ENCODE results near the gene ELN.

DNA sequence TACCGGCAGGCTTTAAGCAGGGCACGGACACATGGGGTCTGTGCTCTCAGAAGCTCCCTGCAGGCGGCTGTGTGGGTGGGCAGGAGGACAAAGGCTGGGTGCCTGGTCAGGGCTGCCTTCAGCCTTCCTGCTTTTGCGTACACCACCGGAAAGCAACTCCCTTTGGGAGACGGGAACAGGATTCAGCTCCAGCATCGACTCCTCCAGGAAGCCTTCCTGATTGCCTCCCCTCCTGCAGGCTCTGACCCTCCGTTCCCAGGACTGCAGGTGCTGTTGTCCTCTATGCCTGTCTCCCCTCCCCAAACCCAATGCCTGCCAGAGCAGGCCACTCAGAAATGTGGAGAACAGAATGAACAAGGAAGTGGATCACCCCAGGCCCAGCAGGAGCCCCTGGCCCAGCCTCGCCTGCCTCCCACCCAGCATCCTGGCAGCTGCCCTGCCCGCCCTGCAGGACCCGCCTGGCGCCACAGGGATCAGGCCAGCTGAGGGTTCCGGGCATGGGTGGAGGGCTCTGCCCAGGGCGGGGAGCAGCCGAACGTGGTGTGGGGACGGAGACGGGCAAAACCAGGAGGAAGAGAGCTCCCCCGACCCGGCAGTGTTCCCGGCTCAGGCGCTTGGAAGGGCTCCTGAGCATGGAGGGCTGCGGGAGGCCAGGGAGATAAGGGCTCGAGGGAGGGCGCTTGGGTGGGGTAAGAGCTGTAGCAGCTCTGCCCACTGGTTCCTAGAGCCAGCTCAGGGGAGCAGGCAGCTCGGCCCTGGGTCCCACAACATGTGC is 6.2 kb upstream of the ELN start:
- no peak for TF ChIP-seq EZH2 (IDR thresholded peaks at IDR 0.05; ENCODE audit: low read length, missing control alignments)
- TF ChIP-seq, protein P1, sequence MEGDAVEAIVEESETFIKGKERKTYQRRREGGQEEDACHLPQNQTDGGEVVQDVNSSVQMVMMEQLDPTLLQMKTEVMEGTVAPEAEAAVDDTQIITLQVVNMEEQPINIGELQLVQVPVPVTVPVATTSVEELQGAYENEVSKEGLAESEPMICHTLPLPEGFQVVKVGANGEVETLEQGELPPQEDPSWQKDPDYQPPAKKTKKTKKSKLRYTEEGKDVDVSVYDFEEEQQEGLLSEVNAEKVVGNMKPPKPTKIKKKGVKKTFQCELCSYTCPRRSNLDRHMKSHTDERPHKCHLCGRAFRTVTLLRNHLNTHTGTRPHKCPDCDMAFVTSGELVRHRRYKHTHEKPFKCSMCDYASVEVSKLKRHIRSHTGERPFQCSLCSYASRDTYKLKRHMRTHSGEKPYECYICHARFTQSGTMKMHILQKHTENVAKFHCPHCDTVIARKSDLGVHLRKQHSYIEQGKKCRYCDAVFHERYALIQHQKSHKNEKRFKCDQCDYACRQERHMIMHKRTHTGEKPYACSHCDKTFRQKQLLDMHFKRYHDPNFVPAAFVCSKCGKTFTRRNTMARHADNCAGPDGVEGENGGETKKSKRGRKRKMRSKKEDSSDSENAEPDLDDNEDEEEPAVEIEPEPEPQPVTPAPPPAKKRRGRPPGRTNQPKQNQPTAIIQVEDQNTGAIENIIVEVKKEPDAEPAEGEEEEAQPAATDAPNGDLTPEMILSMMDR (conservative IDR thresholded peaks at IDR 0.05 in 1 of 2, IDR thresholded peaks at IDR 0.05 in 1 of 2; ENCODE audit: low read depth in 1 of 2, low read length in 2 of 2) = no peak

All from fibroblast of lung (primary cell).